DMS153 (cell line): ENCODE results near the gene LACC1.

ENCODE experiments used
- DNase-seq: peaks from one replicate; lab custom pipeline; 2025; lab: John Stamatoyannopoulos, UW

The LACC1 gene

GRCh38 chr13:43884222-43884621 is 4.5 kb downstream of the LACC1 start:
- DNase-seq = no peak

- DNase-seq = no peak
These were observed 14.7 kb downstream of the LACC1 start for GRCh38 chr13:43894438-43894837.

- no peak for DNase-seq
These were observed 16.2 kb downstream of the LACC1 start for GRCh38 chr13:43895940-43896339.

GRCh38 chr13:43905435-43906031 is 25.8 kb downstream of the LACC1 start:
- DNase-seq = no peak

- no peak for DNase-seq
These were observed 28.7 kb downstream of the LACC1 start for GRCh38 chr13:43908156-43909126.

GRCh38 chr13:43910856-43911255 is 31.2 kb downstream of the LACC1 start:
- DNase-seq = no peak

- DNase-seq = no peak
These were observed 31.6 kb downstream of the LACC1 start for GRCh38 chr13:43911278-43911677.

GRCh38 chr13:43911871-43912270 is 32.2 kb downstream of the LACC1 start:
- no peak for DNase-seq

GRCh38 chr13:43915451-43915850 is 35.7 kb downstream of the LACC1 start:
- DNase-seq = no peak

GRCh38 chr13:43916828-43917227 is 37.1 kb downstream of the LACC1 start:
- no peak for DNase-seq

- DNase-seq = no peak
These were observed 38.9 kb downstream of the LACC1 start for GRCh38 chr13:43918636-43919035.

GRCh38 chr13:43920965-43921674 is 41.4 kb downstream of the LACC1 start:
- no peak for DNase-seq

- DNase-seq = no peak
These were observed 45.0 kb downstream of the LACC1 start for GRCh38 chr13:43924549-43925245.

GRCh38 chr13:43929947-43930346 is 50.2 kb downstream of the LACC1 start:
- no peak for DNase-seq

GRCh38 chr13:43933378-43933777 is 53.7 kb downstream of the LACC1 start:
- no peak for DNase-seq

- DNase-seq = no peak
These were observed 54.6 kb downstream of the LACC1 start for GRCh38 chr13:43934273-43934672.

GRCh38 chr13:43935878-43936277 is 56.2 kb downstream of the LACC1 start:
- DNase-seq = no peak

- no peak for DNase-seq
These were observed 56.9 kb downstream of the LACC1 start for GRCh38 chr13:43936647-43937046.

- DNase-seq = no peak
These were observed 58.1 kb downstream of the LACC1 start for GRCh38 chr13:43937839-43938238.

- no peak for DNase-seq
These were observed 58.7 kb downstream of the LACC1 start for GRCh38 chr13:43938449-43938848.

- DNase-seq = no peak
These were observed 59.4 kb downstream of the LACC1 start for GRCh38 chr13:43939086-43939485.

GRCh38 chr13:43942286-43942685 is 62.6 kb downstream of the LACC1 start:
- DNase-seq = no peak
